ENCODE results near the gene MAPKAP1.

Gene MAPKAP1

DNA sequence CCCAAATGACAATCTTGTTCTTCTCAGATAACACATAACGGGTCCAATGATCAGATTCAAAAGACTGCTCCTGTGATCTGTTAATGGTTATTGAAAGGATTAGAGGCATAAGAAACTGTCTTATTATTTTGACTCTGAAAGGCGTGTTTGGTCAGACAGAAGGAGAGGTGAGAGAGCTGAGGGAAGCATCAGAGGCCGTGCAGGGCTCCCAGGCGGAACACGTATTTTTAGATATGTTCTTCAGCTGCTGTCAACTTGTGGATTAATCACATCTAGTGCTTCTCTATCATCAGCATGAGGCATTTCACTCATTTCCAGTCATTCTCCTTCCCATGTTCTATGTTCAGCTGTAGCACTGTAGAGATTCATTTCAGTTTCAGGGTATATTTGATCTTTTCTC lies 199.8 kb downstream of the MAPKAP1 start:
- DNase-seq: no peak

DNA sequence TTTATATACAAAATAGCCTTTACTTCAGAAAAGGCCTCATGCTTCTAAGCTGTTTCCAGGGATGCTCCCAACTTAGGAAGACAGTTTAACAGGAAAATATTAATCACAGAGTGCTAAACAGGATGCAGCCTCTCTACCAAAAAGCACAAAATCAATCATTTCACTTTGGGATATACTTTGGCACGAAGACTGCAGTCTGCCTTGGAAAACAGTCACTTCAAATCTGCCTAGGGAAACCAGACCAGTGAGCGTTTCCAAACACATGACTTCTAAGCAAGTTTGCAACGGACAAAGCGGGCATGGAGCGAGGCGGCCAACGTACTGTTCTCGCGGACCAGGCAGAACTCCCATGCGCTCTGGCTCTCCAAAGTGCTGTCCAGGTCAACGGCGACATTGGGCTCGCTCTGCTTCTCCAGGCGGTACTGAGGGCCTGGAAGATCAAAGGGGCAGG lies 201.0 kb downstream of the MAPKAP1 start:
- DNase-seq: no peak

DNA sequence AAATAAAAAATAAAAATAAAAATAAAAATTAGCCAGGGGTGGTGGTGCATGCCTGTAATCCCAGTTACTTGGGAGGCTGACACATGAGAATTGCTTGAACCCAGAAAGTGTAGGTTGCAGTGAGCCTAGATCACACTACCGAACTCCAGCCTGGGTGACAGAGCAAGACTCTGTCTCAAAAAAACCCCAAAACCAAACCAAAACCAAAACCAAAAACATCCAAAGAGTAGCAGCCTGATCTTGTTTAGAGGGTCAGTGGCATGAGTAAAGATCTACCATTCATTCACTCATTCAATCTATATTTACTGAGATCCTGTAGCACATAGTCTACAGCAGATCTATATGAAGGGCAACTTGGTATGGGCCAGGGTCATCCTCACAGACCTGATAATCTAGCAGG lies 202.4 kb downstream of the MAPKAP1 start:
- no peak for DNase-seq

DNA sequence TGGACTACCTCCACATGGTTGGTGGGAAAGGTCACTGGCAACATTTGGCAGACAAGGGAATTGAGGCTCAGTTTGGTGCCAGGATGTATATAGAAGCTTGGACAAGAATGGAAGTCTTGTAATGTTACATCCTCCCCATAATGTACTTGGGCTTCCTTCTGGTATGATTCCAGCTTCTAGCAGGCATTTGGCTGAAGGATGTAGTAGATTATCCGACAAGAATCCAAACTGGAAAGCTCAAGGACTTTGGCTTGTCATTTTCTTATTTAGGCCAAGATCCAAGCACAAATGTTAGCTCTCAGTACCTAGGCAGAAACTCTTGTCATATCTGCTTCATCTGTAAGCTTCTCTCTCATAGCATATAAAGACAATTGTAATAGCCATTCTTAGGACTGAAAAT lies 209.1 kb downstream of the MAPKAP1 start:
- no peak for DNase-seq

DNA sequence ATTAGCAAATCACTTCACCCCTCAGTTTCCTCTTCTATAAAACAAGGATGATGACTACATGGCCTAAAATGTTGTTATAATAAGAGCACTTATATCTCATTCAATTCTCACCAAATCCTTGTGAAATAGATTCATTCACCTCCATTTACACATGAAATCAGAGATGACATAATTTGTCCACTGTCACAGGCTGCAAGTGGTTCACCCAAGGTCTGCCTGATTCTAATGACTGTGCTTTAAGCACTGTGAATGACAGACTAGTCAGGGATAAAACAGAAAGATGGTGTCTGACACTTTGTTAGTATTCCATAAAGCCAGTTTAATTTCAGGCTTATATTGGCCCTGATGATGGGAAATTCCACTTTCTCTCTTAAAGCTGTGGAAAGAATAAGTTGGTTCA lies 209.5 kb downstream of the MAPKAP1 start:
- DNase-seq: no peak

DNA sequence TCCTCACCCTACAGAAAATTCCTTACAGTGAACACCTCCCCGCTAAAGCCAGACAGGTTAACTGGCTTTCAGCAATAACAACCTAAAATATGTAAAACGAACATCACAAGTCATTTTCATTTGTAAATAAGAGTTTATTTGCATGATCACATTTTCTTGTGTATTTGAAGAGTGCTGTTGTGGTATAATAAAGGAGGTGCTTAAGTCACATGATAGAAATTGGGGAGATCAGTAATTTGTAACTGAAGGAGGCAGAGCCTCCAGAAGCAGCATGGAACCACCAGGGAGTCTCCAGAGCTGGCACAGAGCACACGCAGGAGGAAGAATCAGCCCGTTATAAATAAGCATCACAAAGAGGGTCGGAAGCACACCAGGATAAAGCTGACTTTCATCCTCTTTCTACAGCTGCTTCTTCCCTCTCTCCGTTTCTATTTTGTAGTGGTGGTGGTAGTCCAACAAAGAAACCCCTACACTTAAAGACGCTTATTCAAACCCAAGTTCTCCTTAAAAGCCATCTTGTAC lies 210.6 kb downstream of the MAPKAP1 start:
- no peak for DNase-seq

DNA sequence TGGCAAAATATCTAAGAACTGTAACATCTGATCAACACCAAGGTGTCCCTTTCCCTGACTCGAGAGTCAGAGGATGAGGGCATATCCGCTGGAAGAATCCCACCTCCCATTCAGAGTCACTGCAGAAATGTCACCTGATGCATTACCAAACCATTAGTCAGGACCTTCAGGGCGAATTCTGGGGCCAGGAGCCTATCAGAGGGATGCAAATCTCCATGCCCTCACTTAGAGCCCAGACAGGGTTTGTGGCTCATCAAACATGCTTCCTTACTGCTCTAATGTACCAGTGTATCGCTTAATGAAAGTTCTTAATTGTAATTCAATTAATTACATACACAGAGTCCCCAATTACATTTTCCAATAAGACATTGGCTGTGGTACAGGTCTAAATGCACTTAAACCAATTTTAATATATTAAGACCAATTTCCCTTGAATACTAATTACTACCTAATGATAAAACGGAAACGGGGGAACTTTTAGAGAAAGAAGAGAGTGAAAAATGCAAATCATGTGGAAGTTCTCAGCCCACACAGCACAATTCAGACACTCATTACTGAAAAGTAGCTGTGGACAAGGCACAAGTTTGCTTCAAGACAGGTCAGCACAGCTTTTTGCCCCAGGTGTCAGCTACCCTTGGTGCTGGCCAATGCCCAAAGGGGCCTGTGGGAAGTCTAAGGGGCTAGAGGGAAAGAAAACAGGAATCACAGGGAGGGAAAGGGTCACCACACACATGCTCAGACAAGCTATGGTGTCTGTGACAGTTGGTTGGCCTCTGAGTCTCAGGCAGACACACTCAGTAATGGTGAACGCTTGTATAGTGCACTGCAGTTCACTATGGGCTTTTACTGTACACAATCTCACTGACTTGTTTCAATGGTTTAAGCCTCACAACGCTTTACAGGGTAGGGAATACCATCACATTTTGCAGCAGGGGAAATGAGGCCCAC lies 211.6 kb downstream of the MAPKAP1 start:
- DNase-seq: no peak

DNA sequence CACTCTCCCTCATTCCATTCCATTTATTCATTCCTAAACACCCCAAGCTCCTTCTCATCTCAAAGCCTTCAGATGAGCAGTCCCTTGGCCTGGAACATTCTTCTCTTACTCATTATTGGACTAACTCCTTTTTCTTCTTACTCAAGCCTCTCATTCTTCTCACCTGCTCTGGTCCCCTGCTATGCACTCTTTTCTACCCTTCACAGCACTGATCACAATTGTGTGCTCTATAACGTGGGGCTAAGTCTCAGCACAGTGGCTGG lies 212.4 kb downstream of the MAPKAP1 start:
- no peak for DNase-seq

DNA sequence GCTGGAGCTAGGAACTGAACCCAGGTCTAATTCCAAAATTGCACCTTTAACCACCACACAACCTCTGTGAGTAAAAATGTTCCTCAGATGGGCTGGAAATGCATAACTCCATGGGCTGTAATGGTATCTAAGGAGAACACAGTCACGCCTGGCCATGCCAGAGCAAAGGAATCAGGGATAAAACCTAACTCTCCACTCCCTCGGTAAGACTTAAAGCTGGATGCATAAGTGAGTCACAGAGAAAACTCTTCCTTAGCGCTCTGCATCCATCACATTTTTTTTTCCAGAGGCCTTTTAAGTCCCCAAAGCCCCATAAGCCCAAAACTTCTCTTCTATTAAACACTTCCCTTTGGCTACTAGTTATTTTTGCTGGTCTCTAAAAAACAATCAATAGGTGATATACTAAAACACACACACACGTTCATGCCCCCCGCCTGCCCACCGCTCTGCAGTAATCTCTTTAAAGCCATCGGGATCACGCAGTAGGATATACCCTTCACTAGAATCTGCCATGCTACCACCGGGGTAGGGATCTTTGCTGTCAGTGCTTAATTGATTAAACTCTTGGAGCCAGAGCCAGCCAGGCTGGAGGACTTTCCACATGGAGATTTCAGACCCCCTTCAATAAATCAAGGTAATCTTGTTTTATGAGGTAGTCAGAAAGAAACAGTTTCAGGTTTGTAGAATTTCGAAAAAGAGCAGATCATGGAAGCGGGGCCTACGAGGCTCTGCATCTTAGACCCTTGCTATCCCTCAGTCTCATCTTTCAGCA lies 212.9 kb downstream of the MAPKAP1 start:
- no peak for DNase-seq

DNA sequence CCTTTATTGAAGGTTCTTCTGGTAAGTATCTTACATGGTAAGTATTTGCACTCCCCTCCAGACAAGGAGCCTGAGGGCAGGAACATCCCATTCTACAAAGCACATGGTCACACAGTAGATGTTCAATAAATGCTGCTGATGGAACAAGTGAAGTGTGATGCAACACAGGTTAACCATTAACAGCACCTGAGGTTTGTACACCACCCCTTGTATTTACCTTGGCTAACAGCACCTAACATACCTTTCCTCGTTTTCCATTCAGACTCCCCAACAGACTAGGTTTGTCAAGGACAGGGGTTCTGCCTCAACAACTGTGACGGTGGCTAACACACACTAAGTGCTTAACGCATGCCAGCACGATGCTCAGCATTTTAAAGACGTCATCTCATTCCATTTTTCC lies 213.6 kb downstream of the MAPKAP1 start:
- no peak for DNase-seq

DNA sequence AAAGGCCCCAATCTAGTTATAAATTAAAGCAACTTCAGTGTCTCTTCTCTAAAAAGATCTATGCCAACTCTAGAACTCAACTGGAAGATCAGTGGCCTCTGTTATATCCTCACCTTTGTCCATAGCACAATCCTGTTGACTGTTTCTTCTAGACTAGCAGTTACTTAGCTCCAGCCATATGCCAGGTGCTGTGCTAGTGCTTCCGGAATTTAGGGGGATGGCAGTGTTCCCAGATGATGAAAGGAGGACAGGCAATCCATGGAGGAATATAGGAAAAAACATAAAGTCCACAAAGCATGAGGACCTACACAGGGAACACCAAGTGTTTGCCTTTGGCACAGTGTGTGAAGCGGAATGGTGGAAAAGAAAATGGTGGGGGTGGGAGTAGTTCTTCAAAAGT lies 214.3 kb downstream of the MAPKAP1 start:
- no peak for DNase-seq

DNA sequence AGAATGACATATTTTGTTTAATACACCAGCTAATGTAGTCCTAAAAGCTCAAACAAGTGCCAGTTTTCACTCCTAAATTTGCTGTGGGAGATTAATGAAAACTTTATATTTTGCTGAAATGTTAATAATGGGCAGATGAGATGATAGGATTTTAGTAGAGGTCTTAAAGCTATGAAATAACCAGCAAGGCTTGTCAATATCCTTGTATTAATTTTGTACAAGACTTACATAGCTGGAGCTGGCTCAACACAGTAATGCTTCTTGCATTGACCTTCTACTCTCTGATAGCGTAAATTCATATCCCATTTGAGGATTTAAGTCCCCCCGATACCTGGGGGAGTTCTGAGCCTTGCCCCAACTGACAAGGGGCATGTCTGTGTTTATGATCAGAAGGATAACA lies 219.2 kb downstream of the MAPKAP1 start:
- DNase-seq: no peak

DNA sequence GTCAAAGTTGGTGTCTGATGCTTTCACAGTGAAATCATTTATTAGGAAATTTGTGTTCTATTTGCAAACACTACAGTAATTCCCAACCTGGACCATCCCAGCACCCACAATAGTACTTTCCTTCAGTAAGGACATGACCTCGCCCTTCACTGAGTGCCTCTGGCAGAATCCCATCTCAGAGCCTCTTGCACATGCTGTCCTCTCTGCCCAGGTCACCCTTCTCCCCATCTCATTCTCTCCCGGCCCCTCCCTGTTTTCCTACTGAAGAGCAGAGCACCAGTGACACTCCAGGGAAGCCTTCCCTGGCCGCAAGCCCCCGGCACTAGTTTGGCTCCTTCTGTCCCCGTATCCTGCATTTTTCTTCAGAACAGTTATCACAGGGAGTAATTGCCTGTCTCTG lies 220.4 kb downstream of the MAPKAP1 start:
- no peak for DNase-seq

DNA sequence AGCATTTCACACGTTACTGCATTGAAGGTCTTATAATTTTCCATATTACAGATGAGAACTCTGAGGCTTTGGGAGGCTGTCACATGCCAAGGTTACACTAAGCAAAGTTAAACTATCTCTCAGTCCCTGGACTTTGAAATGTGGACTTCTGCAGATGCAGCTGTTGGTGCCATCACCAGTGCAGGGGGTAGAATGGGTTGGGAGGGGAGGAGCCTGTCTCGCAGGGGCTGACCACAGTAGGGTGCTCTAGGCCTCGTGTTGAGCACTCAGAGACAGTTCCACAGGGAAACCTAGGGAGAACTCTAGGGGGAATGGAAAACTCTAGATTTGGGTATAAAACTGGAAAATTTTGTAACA lies 220.9 kb downstream of the MAPKAP1 start:
- no peak for DNase-seq

DNA sequence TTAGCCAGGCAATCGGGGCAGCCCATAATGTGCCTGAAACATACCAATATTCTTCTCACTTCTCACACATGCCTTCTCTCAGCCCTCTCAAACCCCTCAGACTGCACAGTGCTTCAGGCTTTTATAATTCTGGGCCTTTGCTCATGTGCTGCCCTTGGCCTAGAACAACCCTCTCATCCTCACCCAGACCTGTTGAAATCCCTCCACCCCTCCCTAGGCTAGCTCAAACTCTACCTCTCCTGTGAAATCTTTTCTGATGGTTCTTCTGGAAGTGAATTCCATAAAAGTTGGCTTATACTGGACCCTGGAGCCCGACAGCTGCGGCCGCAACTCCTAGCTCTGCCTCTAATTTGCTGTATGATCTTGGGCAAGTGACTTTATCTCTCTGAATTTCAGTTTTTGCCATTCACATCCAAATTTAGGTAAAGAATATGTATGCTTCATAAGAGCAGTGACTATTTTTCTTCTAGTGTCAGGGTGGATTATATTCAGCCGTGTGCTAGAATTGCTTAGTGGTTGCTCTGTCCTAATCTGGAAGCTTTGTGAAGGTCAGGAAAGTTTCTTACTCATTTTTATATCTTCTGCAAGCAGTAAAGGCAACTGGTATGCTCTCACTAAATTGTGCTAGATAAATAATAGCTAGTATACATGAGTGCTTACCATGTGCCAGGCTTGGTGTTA lies 221.4 kb downstream of the MAPKAP1 start:
- no peak for DNase-seq

DNA sequence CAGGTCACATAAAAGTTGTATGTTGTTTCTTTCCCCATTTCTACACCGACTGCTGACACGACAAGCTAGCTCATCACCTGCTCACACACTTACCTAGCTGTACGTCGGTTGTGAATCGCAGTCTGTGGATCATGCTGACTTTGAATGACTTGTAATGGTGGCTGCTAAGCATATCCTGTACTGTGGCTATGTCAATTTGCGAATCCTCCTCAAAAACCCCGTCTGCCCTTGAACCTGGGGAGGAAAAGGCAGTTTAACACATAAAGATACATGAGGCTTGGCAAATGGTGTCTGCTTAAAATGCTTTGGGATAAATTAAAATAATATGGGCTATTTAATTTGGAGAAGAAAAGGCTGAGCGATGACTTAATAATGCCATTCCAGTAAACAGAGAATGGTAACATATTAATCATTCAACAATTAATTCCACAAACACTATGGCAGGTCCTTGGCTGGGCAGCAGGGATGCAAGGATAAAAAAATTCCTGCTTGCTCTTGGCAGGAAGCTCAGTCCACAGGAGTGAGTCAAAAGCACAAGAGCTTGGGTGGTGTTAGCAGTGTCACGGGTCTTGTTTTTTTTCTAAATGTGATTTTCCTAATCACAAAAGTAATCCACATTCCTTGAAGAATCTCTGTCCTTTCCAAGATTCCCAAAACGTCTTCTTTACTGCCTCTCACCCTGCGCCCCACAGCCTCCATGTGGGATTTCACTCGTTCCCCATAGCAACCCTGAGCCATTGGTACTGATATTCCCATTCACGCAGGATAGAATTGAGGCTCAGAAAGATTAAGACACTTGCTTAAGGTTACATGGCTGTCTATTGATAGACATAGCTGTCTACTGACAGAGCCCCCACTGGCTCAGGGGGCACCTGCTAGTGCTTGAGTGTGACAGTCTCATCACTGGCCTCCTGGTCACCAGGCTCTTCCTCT lies 222.4 kb downstream of the MAPKAP1 start:
- DNase-seq: no peak

DNA sequence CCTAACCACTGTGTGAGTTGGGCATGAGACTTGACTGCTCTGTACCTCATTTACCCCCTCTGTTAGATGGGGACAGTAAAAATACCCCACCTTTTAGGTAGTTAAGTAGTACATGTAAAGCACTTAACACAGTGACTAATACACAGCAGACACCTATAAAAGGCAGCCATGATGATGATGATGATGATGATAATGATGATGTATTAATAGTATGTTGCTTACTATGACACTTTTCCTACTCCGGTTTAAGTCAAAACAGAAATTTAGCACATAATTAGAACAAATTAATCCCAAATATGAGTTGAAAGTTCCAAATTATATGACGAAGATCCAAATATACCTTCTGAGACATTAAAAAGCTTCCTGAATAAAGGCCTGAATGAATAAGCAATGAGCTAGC lies 223.3 kb downstream of the MAPKAP1 start:
- no peak for DNase-seq

DNA sequence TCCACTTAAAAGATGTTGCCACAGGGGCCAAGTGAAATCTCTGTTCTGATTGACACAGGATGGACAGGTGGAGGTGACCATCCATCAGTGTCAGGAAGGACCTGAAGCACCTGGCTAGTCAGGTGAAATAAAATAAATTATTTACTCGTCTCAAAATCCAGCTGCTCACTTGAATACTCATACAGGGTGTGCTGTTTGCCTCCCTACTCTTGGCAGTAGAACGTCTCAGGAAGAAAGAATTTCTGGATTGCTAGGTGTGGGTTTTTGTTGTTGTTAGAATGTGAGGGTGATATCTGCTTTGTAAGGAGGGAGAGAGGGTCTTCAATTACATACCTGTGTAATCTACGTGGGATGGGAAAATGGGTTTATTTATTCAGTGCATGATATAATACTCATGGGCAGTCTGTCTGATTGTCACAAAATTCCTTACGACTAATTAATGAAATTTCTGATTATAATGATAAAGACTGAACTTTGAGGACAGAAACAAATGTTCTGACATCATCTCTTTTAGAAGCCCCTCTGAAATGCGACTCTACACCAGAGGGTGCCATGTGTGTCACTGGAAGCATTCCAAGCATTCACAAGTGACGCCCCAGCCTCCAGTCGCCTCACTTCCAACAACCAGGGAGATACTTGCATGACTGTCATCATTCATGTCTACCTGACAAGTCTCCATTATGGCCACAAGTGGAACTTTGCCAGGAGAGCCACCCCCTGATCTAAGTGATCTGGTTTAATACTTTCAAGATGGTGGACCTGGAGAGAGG lies 227.0 kb downstream of the MAPKAP1 start:
- no peak for DNase-seq

DNA sequence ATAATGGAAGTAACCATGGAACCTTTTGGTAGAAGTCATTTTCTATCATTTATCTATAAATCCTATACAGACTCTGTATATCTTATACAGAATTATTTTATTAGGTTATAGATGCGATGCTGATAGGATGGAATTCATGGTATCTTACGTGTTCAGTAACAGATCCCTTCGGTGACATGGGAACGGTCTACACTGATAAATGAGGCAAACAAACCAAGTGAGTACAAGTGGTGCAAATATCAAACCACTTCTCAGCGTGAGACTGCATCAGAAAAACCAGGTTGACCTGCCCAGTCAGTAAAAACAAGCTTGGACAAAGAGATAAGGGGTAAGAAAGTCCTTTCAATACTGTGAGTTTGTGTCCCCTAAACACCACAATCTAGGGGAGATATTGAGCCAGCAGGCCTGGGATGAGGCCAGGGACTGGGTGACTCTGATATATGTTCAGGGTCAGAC lies 229.9 kb downstream of the MAPKAP1 start:
- DNase-seq: no peak

DNA sequence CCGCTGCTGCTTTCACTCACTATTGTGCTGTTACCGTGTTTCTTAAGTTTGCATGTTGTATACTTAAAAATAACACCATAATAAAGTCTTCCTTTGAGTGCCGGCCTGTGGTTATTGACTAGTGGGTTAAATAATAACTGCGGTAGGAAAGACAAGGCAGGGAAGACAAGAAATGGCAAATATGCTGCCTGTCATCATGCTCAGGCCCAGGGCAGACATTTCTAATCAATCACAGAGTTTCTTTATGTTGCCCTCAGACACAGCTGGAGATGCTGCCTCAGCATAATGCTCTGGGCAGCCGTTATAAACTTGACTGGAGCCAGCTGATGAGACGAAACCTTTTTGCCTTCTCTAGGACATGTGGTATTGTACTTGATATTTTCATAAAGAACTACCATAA lies 230.4 kb downstream of the MAPKAP1 start:
- DNase-seq: no peak

DNA sequence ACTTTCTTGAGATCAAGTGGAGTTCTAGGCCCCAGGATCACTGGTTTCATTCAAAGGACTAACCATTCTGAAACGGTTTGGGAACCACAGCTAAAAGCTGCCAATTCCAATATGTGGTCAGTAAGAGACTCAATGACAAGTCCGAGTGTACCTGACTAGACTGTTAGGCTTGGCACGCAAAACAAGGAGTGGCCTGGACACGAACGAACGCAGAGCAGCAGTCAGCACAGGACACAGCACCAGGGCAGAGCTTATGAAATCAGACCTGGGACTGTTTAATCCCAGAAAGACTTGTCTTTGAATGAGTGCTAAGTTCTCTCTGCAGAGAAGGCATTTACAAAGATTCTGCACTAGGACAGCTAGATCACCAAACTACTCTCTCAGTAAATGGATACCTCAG lies 231.6 kb downstream of the MAPKAP1 start:
- DNase-seq: no peak

Measured in NCI-H1105 treated with DMSO at 0.1 percent for 48 hours (cell line).